HG03139 (cell line): ENCODE results near the gene MEIS1.
"Not testable (repeated sequence)": the region's sequence is repeated elsewhere in the genome, so short reads cannot be mapped to it uniquely, and the experiment has no call there.

Source experiments
- ATAC-seq: cut with Tn5 transposase; IDR thresholded peaks from one replicate; pipeline ENCODE4 v1.9.1; 2021; ENCODE audit not compliant: unreplicated experiment

MEIS1 gene

DNA sequence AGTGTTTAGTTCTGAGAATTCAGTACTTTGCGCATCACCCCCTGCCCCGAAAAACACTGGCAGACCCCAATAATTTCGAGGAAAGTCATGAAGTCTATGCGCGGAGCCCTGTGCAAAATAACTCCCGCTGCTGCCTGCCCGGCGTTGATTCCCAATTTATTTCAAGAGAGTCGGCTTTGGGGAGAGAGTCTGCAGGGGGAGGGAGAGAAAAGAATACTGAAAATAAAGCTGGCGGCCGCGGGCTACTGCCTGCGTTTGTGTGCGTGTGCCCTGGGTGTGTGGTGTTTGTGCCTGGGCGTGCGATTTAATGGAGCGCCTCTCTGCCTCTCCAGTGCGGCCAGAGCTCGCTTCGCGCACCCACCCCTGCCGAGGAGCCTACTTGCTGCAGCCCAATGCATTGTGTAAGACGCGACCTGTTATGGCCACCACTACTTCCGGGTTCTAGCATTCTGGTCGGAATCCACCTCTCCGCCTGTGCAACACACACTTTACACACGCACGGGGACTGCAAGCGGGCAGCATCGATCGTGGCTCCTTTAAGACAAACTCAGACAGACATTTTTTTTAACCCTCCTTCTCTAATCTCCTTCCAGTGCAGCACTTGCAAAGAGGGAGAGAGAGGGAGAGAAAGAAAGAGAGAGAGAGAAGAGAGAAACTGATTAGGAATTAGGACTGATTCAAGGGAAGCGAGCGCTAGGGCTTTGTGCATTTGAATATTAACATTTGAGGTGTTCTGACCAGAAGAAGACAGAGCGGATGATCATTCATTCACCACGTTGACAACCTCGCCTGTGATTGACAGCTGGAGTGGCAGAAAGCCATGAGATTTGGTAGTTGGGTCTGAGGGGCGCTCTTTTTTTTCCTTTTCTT is at the start of gene MEIS1:
Gene MEIS1, plus strand, starts transcription at position 447 of the 870 bp plus-strand sequence. CDS start 732 bp downstream, outside the sequence.
- peak; percentile 73 for ATAC-seq

DNA sequence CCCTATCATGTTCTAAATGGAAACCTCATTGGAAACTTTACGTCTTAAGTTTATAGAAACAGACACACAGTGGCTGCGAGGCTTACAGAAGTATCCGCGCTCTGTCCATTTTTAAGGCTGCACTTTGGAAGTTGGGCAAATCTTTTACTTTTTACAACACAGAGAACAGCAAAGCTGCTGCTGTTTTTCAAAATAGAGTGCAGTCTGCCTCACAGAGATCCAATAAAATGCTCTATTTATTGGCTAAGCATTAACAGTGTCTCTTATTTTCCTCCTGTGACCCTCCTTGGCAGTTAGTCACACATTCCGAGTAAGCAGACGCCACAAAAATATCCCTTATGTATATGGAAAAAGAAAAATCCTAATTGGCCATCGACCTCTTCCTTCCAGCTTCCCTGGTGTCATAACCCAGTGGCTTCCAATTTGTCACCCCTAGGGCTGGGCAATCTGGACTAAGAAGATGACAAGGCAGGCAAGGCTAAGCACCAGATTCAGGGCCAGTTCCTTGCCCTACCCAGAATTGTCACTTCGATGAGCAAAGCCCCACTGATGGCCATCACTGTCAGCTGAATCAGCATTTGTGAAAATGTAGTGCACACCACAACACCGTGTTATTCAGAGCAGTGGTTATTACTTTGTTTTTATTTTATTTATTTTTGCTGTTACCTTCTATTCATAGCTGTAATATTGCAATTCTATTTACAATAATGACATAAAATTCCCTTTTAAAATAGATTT is 47.7 kb upstream of the MEIS1 start:
- no peak for ATAC-seq

DNA sequence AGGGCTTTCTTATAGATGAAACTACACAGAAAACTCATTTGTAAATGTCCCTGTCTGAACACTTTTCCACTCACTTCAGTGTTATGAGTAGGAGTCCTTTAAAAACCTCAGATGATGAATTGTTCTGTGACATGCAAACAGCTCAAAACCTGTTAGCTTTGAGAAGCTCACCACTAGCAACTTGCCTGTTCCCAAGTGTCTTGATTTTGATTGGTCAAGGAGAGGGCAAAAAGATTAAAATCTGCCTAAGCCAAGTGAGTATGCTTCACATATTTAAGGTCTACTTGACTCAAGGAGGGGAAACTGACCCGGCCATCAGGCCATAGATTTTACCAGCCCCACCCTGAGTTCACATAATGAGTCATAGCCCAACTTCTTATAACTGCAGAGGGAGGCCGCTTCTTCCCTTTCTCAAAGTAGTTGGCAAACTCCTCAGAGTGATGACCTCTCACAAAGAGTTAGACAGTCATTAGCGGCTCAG is 45.2 kb upstream of the MEIS1 start:
- ATAC-seq = no peak

DNA sequence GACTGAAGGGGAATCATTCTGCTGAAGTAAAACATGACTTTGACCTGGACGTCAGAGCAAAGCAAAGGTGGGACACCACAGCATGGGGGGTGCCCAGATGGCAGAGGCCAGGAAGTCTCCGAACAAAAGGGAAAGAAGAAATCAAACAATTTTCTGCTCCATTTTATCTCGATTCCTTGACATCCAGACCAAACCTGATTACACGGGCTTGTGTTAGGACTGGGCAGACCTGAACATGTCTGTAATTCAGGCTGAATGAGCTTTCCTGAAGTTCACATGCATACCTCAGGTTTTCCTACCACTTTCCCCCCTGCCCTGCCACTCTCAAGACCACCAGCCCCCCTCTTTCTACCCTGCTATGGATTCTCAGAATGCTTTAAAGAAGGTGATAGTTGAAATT is 44.8 kb upstream of the MEIS1 start:
- ATAC-seq = no peak

DNA sequence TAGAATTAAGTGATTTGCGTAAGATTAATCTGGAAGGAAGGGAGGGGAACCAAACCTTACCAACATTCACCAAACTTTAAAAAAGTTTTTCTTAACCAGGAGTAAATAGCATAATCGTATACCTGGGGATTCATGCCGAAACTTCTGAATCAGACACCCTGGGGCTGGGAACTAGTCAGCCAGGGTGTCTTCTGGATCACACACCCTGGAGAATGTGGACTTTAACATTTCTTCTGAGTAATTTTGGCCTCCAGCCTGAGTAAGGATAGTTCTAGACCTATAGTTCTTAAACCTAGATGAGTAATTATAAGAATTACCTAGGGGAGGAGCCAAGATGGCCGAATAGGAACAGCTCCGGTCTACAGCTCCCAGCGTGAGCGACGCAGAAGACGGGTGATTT is 44.1 kb upstream of the MEIS1 start:
- no peak for ATAC-seq

DNA sequence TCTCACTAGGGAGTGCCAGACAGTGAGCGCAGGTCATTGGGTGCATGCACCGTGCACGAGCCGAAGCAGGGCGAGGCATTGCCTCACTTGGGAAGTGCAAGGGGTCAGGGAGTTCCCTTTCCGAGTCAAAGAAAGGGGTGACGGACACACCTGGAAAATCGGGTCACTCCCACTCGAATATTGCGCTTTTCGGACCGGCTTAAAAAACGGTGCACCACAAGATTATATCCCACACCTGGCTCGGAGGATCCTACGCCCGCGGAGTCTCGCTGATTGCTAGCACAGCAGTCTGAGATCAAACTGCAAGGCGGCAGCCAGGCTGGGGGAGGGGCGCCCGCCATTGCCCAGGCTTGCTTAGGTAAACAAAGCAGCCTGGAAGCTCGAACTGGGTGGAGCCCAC is 43.7 kb upstream of the MEIS1 start:
- not testable (repeated sequence) for ATAC-seq

DNA sequence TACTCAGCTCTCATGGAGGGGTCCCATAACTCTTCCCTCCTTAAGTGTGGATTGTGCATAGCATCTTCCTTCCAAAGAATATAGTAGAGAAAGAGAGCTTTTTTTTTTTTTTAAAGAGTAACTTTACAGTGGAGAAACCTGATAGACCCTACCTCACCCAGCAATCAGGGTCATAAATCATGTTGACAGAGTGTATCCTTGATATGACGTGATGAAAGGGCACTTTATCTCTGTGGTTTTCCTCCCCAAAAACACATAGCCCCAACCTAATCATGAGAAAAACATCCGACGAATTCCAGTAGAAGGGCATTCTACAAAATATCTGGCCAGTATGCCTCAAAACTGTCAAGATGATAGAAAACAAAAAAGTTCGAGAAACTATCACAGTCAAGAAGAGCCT is 29.5 kb upstream of the MEIS1 start:
- no peak for ATAC-seq

DNA sequence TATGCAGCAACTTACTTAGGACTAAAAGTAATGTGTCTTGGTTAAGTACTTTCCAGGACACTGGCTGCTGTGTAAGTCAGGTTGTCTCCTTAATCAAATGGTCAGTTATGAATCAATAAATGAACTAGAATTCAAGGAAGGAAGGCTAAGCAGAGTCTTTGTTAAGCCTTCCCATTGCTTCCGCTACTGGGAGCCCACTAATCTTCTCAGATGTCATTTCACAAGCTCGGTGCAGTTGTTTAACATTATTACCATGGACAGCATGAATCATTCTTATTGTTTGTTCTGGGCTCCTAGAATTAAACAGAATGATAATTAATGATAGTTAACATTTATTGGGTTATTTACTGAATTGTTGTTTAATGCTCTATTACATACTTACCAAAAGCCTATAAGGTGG is 26.0 kb upstream of the MEIS1 start:
- no peak for ATAC-seq

DNA sequence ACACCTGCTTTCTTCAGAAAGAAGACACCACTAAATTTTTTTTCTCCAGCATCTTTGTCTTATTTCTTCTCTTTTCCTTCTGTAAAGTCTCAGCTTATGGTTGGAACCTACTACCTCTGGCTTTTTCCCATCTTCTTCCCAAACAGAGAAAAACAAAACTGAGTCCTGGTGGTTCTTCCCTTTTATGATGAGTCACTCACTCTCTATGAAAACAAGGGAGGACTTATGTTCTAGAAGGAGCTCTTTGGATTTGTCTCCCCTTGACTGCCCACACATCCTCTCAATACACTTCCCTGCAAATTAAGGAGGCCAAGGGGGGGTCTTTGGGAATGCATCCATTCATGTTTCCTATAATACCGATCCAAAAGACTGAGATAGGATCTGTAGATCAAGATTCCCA is 22.1 kb upstream of the MEIS1 start:
- no peak for ATAC-seq

DNA sequence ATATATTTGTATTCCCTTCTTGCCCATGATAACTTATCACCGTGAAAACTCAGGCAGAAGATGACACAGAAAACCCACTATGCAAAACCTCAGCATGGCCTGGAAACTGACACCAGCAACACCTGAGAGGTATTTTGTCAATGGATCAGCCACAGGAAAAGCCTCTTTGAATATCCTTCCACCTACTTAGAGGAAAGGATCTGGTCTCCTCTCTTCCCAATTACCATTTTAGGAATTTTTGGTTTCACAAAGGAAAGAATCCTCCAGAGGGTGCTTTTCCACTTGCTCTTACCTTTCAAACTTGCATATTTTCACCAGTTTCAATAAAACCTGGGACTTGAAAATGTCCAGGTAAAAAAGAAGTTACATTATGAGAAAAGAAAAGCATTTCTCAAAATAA is 20.0 kb upstream of the MEIS1 start:
- ATAC-seq = no peak

DNA sequence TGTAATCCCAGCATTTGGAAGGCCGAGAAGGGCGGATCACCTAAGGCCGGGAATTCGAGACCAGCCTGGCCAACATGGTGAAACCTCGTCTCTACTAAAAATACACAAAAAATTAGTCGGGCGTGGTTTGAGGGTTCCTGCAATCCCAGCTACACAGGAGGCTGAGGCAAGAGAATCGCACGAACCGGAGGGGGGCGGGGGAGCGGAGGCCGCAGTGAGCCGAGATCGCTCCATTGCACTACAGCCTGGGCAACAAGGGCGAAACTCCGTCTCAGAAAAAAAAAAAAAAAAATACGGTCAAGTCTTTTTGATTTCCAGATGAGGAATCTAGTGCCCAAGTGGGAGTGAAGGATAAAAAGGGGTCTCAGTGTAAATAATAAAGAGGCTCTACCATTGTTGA is 16.5 kb upstream of the MEIS1 start:
- ATAC-seq = no peak

DNA sequence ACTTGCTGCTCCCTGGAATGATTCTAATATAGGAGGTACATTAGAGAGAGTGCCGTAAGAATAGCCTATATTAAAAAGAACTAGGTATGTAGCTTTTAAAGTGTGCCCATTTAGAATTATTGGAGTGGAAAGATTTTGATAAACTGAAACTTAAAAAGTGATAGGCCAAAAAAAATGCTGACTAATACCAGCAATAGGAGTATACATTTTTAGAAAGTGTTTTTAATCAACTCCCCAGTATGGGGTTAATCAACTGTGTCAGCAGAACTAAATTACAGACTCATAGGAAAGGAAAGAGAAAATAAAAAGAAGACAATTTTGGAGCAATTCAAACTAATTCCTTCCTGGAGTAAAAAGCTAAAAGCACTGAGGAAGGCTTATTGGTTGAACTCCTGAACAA is 13.3 kb upstream of the MEIS1 start:
- ATAC-seq = no peak

DNA sequence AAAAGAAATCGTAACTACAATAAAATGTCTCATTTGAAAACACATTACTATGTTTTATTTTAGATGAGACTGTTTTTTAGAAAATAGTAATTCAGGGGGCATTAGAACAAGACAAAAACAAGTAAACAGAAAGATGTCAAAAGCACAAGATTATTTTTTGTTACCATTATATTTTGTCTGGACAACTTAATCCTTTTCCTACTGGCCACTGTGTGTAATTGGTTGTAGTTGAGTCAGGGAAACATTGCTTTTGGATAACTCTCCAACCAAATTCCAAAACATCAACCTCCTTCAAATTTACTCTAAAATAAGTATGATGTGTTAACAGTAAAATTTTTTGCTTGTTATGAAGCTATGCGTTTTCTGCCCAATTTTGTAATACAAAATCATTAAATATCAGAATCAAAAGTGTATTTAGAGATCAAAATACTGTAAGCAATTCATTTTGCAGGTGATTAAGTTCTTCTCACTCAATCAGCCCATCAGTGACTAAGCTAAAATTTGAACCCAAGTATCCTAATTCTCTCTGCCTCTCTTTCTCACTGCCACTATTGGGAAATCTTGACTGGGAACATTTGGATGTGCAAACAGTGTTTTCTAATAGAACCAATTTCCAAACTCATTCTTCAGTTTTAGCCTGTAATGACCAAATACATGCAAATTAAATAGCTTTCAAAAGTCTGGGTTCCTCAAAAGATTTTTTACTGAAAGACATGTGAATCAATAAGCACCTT is 11.4 kb upstream of the MEIS1 start:
- ATAC-seq = no peak

DNA sequence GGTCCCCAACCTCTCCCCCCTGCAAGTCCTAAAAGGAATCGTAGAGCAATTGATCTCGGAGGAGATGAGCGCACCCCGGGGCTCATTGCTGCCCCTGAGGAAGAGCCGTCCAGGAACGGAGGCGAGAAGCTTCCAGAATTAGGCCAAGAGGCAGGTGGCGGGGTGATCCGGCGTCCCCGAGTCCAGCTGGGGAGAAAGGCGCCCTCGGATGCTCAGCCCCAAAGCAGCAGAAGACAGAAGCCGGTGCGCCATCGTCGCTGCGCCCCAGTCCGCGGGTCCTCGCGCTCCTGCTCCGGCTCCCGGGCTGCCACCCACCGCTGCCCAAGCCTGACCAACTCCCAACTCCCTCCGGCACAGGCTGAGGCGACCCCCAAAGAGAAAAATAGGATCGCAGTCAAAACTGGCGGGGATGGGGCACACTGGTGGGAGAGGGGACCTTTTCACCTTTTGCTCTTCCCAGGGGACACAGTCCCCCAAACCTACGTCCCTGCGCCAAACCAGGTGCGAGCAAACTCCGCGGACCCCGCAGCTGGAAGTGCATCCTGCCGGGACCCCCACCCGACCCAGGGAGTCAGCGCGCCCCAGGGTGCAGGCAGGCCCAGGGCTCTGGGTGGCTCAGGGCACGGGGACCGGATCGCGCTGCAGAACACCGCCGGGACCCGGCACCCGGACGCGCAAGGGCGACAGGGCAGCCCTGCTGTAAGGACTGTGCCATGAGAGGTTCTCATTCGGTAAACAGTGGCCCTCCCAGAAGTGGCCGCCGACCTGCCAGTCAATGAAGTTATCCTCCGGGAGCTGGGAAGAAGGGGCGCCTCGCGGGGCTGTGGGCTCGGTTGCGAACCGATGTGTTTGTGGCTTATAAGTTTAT is 8.4 kb upstream of the MEIS1 start:
- ATAC-seq = no peak

DNA sequence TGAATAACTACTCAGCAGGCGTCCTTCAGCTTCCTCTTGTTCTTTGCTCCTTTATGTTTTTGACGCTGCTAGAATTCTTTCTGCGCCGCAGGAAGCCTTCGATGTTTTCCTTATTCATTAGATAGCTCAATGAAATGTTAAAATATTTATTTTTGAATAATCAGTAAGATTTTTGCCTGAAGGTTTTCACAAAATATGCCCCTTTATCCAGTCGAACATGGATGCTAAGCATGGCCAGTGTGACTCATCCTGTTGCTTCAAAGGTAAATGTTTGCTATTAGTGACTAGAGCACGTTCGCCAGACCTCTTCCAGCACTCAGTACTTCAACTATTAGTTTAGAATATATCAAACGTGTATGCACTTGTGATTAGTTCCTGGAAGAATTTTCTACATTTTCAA is 7.6 kb upstream of the MEIS1 start:
- ATAC-seq = no peak

DNA sequence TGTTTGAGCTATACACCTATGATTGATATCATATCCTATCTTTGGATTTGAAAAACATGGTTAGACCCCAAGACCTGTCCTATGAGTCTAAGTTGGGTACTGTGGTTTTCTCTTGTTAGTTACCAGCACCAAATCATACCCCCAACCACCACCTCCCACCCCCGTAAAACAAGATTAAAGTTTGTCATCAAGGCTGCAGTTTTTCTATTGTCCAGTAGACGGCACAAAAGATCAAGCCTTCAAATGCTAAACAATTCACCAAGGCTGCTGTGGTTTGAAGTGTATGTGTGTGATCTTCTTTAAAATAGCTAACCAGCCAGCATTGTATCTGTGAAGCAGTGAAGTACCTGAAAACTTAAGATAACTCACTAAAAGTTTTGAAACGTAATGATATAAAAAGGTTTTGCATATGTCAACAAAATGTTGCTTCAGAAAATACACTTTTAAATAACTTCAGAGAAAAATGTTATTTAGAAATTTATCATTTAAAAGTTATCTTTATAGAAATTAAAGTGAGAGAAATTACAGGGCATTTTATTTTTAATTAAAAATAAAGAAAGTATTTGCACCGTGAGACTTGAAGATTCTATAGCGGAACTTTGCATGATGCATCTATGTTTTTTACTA is 5.8 kb upstream of the MEIS1 start:
- no peak for ATAC-seq

DNA sequence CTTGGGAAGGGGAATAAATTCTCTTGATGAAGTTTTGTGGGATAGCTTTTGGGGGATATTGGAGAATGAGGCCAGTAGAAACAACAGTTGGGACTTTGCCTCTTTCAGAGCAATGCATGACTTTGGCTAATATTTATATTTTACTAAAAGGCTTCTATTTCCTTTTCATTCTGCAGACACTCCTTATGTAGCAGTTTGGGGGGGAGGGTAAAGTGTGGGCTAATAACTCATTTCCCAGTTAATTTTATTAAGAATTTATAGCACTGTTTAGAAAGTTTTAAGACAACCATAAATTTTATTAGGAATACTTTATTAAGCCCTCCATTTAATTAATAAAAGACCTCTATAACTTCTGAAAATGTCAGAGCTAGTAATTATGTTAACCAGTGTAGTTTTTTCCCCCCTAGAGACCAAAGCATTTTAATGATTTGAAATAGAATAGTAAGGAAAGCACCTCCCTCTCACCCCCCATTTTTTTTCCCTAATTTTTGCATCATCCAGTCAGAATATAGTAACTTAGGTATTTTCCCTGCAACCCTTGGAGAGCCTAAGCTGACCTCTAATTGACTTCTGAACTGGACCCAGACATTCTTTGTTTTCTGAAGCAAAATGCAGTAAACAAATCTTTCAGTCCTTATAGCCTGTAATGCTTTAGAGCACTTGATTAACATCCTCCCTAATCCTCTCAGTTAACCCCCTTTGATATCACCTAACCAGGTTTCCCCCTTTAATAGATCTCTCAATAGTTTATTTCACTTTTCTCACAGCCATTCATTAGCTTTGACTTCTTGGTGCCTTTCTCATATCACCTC is 5.0 kb upstream of the MEIS1 start:
- no peak for ATAC-seq

DNA sequence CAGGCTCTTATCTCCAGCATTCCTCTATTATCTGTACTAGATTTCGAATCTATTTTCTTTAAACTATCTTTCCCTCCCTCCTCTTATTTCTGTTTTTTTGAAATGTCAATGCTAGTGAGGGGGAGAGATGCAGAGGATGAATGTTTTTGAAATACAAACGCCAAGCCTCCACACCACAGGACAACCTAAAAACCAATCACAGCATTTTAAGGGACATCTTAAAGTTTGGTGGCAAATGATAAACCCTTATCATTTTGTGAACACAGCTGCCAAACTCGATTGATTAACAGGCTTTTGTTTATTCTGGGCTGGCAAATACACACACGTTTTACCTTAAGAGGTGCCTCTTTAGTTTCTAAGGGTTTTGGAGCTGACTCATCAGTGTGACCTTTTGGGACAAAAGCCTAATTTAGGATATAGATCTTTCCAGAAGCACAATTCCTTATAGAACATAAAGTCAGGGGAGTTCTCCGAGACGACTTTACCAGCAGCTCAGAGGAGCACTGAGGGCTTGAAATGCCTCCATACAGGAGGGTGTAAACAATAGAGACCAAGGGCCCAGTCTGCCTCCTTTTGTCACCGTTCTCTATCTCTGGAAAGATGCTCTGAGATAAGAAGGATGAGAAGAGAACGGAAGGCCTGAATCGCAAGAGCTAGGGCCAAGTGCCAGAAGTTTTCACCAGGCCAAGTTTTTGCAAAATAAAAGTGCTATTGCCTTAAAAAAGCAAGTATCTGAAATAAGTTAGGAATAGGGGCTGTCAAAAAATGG is 4.2 kb upstream of the MEIS1 start:
- no peak for ATAC-seq

DNA sequence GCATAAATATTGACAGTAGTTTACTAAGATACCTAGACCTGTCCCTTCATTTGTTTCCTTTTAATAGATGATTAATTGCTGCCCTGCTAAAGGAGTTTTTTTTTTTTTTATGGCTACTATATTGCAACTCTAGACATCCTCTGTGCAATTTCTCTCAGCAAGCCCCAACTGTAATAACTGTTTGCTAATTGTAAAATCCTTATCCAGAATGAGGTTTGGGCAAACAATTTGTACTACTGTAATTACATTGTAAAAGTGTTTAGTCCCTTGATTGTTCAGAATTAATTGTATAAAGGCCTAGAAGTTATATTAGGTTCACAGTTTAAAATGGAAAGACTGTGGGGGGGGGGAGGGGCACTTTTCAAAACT is 3.7 kb upstream of the MEIS1 start:
- ATAC-seq = no peak
